Cerebellar nuclear complex (tissue), 1 donor: ENCODE data around the gene NTMT2.
"Not testable (repeated sequence)": the region's sequence is repeated elsewhere in the genome, so short reads cannot be mapped to it uniquely, and the experiment has no call there.

Source experiments
- DNase-seq, 2 experiments: peaks; one replicate each; lab custom pipeline; 2025; lab: John Stamatoyannopoulos, UW

Gene NTMT2

GRCh38 chr1:170145770-170146676 lies at the start of gene NTMT2:
TSS of gene NTMT2 (plus strand) at chr1:170145959. CDS start at chr1:170146108, 149 bp downstream.
- DNase-seq, result no peak

GRCh38 chr1:170095976-170096748 lies 49.6 kb upstream of the NTMT2 start:
- DNase-seq, result no peak

DNA sequence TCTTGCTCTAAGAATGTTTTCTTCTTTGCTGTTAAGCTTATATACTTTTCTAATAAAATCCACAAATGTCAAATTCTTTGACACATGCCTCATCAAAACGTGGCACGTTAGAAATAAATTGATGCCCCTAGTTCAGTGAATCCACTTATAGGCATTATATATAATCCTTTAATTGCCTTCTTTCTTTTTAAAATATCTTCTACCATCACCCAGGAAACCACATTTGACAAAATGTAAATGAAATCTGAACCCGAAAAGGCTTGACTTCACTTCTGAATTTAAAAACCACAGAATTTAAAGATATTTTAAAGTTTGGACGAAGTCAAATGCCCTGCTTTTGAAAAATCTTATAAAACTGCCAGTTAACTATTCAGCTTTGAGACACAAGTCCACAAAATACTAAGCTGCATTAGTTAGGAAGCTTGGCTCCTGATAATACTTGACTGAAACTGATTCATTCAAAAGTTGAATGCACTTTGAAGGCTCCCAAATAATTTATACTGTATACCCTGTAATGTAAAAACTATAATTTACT lies 48.9 kb upstream of the NTMT2 start:
- DNase-seq, result no peak

GRCh38 chr1:170097449-170097948 lies 48.3 kb upstream of the NTMT2 start:
- DNase-seq, result no peak

GRCh38 chr1:170113140-170113539 lies 32.6 kb upstream of the NTMT2 start:
- DNase-seq, result not testable (repeated sequence)

DNA sequence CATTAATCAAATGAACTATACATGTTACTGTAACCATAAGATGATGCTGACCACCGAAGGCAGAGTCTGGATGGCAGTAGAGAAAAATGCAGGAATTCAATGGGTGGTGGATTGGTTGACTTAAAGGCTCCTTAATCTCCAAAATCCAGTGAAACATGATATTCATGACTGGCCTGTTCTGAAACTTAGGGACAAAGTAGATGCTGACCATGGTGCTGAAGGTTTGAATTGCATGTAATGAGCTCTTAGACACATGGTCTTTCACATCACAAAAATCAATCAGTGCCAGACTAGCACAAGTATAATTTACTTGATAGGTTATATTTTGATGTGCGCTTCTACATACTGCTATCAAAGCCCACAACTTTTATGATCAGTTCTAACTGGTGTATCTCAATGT lies 30.9 kb upstream of the NTMT2 start:
- no peak for DNase-seq

DNA sequence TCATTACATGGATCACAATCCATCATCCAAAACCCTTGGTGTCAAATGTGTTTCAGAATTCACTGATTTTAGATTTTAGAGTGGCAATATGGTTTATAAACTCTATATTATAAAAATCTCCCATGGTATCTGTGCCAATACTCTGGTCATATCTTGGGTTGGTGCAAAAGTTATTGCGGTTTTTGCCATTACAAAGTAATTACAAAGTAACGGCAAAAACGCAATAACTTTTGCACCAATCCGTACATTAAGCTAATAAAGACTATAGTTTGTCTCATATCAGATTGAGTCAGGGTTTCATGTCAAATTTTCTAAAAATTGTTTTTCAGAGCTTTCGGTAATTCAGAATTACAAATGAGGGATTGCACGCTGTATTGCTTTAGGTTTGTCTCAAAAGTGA lies 23.4 kb upstream of the NTMT2 start:
- no peak for DNase-seq

- no peak for DNase-seq
Observed at GRCh38 chr1:170125269-170125668, 20.5 kb upstream of the NTMT2 start.

DNA sequence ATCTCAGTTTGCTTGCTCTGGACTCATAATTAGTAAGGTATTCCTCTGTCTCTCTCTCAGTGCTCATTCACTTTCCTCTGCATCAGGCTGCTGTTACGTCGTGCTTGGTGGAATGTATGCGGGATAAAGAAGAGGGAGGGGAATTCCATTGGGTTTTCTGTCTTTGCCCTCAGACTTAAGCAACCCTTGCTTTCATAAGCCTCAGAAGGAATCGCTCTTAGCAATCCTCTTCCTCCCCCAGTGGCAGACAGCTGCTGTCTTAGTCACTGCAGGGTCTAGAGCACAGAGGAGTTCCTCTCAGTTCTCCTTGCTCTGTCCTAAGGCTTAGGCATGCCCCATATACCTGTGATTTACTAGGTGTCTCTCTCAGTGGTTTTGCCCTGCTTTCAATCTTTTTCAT lies 19.1 kb upstream of the NTMT2 start:
- no peak for DNase-seq

DNA sequence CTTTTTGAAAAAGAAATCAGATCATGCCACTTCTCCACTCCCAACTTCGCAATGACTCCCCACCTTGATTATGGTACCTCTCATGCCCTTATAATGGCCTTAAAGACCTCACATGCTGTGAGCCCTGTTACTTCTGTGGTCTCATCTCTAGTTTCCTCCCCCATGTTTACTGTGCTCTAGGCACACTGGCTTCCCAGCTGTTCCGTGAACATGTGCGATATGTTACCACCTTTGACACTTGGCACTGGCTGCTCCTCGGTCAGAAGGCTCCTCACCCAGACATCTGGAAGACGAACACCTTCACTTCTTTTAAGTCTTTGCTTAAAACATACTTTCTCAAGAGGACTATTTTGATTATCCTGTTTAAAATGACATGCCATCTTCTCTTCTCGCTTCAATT lies 14.3 kb upstream of the NTMT2 start:
- no peak for DNase-seq

GRCh38 chr1:170131984-170132383 lies 13.8 kb upstream of the NTMT2 start:
- DNase-seq, result no peak

- no peak for DNase-seq
Observed at GRCh38 chr1:170133766-170134495, 11.8 kb upstream of the NTMT2 start.

GRCh38 chr1:170134521-170134920 lies 11.2 kb upstream of the NTMT2 start:
- no peak for DNase-seq

DNA sequence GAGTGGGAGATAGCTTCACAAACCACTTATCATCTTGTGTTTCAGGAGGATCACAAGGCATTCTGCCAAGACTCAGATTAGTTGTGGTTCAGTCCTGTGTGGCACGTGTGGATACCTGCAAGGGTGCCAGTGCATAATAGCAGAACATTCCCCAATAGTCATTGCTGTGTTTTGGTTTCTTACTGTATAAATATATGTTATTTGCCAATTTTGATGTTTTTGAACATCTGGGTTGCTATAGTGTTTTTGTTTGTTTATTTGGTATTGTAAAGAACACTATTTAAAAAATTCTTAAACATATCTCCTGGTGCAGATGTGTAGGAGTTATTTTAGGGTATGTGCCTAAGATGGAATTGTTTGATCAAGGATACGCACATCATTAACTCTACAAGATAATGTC lies 5.4 kb upstream of the NTMT2 start:
- no peak for DNase-seq

GRCh38 chr1:170145061-170145460 lies 698 bp upstream of the NTMT2 start:
- DNase-seq, result no peak

DNA sequence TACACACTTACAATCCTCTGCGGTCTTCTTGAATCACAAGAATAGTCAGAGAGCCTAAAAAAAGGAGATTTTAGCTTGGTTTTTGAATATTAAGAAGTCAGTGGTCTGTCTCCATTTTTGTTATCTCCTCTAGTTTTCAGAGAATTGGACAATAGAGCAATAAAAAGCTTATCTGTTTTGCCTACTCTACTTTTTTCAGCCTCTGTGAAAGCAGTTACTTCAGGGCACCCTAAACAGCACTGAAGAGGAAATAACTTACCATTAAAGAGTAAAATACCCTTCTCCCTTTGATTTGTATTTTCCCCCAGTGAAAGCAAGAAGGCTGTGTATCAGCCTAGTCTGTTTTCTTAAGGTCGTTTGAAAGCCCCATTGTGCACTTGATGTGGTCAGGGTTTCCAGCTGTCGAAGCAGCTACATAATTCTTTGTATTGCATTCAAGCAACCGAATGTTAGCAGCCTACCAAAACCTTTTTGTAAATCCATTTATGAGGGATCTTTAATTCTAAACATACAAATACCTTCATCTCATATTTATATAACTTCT lies 1.0 kb downstream of the NTMT2 start:
- DNase-seq, result no peak

- no peak for DNase-seq
Observed at GRCh38 chr1:170149241-170149640, 3.5 kb downstream of the NTMT2 start.

DNA sequence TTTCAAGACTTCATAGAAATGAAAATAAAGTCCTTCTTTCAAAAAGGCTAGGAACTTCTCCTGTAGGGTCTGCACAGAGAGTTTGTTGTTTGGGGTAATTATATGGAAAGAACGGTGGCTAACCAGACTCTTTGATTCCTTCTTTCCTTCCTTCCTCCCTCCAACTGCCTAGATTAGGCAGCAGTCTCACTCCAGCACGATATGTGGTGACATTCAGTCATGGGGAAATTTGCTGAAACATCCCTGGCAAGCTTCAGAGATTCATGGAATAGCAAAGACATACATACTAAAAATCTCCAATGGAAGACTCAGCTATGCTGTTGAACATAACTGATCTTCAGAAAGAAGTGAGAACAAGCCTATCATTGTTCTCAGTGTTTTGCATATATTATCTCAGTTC lies 4.3 kb downstream of the NTMT2 start:
- no peak for DNase-seq

DNA sequence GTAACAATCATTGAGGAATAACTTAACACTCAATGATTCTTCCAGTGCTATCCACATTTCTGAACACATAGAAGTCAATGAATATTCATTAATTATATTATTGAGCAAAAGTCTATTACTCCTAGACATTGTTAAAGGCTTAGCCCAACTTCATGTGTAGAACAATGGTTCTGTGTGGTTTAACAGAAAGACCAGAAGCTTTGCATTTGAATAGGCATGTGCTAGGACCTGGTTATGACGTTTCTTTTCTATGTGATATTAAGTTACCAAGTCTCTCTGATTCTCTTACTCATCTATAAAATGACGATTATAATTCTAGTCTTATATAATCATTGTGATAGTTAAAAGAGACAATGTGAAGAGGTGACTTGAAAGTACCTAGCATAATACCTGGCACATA lies 5.2 kb downstream of the NTMT2 start:
- no peak for DNase-seq

DNA sequence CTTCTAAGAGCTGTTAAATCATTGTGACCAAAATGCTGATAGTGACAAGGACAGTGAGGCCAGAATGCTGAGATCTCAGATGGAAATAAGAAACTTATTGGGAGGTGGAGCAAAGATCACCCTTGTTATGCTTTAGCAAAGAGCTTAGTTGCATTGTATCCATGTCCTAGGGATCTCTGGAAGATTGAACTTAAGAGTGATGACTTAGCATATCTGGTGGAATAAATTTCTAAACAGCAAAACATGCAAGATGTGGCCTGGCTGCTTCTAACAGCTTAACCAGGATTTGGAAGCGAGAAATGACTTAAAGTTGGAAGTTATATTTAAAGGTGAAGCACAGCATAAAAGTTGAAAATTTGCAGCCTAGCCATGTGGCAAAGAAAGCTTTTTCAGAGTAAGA lies 7.7 kb downstream of the NTMT2 start:
- no peak for DNase-seq

GRCh38 chr1:170155055-170155454 lies 9.3 kb downstream of the NTMT2 start:
- no peak for DNase-seq

DNA sequence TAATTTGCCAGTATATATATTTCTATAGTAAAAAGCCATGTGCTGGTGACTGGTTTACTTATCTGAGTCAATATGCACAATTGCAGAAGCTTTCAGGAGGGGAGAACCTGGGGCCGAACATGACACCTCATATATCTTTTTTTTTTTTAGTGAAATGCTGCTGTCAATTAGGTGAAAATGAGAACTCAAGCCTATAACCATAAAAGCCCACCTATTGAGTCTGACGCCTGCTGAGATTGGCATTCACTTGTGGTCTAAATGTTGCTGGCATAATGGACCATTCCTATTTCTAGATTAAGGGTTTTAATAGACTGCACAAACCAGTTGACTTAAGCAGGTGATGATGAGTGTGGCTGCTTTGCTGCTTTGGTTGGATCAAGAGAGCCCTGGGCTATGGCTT lies 10.8 kb downstream of the NTMT2 start:
- DNase-seq, result no peak
